HFF-Myc (cell line): Measurements from ENCODE around the gene NAA25.
"Not testable (repeated sequence)": the region's sequence is repeated elsewhere in the genome, so short reads cannot be mapped to it uniquely, and the experiment has no call there.

ENCODE experiments used
- DNase-seq: peaks from one replicate; pipeline ENCODE4 v3.0.0-alpha.2; 2011; ENCODE audit warnings: low read depth; ENCODE audit errors: extremely low read depth
- H3K4me3 ChIP-seq: replicated peaks from 2 replicates; pipeline ENCODE4 v1.5.1; 2011; ENCODE audit warnings: low read depth, mild to moderate bottlenecking, control low read depth, low read length
- CTCF ChIP-seq: IDR thresholded peaks from 2 replicates; pipeline ENCODE4 v1.5.1; 2012; ENCODE audit warnings: mild to moderate bottlenecking, low read depth, low read length, control low read depth; ENCODE audit errors: missing control alignments

The NAA25 gene

GRCh38 chr12:112046003-112046402, 62.6 kb downstream of the NAA25 start:
- DNase-seq, result no peak
- TF ChIP-seq CTCF, result no peak
- no peak overlapping the region for H3K4me3 ChIP-seq

- DNase-seq, H3K4me3 ChIP-seq: not testable (repeated sequence)
Measured at GRCh38 chr12:112036614-112037013, 72.0 kb downstream of the NAA25 start.

GRCh38 chr12:112035219-112035785, 73.3 kb downstream of the NAA25 start:
- H3K4me3 ChIP-seq, result no peak overlapping the region
- no peak for TF ChIP-seq CTCF
- no peak for DNase-seq

- DNase-seq, result no peak
- TF ChIP-seq CTCF, result no peak
- H3K4me3 ChIP-seq, result no peak overlapping the region
Measured at GRCh38 chr12:112032292-112032691, 76.3 kb downstream of the NAA25 start.

- DNase-seq, result no peak
- no peak overlapping the region for H3K4me3 ChIP-seq
- no peak for TF ChIP-seq CTCF
Measured at GRCh38 chr12:112031472-112031871, 77.1 kb downstream of the NAA25 start.

GRCh38 chr12:112029301-112029700, 79.3 kb downstream of the NAA25 start:
- no peak for DNase-seq
- no peak for TF ChIP-seq CTCF
- H3K4me3 ChIP-seq, result no peak overlapping the region

GRCh38 chr12:112025808-112026375, 82.7 kb downstream of the NAA25 start:
- no peak overlapping the region for H3K4me3 ChIP-seq
- no peak for TF ChIP-seq CTCF
- no peak for DNase-seq
